ENCODE data around the gene ASIC2.

DNA sequence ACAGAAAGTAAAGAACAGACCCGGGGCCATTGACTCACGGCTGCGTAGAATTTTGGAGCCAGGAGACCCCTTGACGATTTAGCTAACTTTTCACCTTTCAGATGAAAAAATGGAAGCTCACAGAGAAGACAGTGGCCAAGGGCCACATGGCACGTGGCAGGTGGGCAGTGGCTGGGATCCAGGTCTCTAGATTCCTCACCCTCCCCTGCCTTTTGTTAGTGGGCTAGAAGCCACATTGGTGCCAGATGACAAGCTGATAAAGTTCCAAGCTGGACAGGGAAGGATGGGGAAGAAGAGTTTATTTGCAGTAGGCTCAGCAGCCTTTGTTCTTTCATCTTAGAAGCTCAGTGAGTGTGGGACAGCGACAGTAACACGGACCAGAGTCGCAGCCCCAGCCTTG, 195.7 kb downstream of the ASIC2 start:
- TF ChIP-seq, protein P1, sequence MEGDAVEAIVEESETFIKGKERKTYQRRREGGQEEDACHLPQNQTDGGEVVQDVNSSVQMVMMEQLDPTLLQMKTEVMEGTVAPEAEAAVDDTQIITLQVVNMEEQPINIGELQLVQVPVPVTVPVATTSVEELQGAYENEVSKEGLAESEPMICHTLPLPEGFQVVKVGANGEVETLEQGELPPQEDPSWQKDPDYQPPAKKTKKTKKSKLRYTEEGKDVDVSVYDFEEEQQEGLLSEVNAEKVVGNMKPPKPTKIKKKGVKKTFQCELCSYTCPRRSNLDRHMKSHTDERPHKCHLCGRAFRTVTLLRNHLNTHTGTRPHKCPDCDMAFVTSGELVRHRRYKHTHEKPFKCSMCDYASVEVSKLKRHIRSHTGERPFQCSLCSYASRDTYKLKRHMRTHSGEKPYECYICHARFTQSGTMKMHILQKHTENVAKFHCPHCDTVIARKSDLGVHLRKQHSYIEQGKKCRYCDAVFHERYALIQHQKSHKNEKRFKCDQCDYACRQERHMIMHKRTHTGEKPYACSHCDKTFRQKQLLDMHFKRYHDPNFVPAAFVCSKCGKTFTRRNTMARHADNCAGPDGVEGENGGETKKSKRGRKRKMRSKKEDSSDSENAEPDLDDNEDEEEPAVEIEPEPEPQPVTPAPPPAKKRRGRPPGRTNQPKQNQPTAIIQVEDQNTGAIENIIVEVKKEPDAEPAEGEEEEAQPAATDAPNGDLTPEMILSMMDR (conservative IDR thresholded peaks at IDR 0.05) = no peak
- TF ChIP-seq EZH2 (IDR thresholded peaks at IDR 0.05; ENCODE audit: low read depth) = no peak
